DMS114 treated with DMSO at 0.1 percent for 48 hours (cell line): ENCODE measurements around the gene OSBPL3.

ENCODE experiments used
- DNase-seq: peaks from one replicate; lab custom pipeline; 2025; ENCODE audit not compliant: unreplicated experiment; lab: John Stamatoyannopoulos, UW

The OSBPL3 gene

GRCh38 chr7:24769014-24769830, 210.8 kb downstream of the OSBPL3 start:
- DNase-seq, result no peak

- no peak for DNase-seq
These were observed 212.0 kb downstream of the OSBPL3 start for GRCh38 chr7:24767878-24768569.

GRCh38 chr7:24764972-24765744, 214.8 kb downstream of the OSBPL3 start:
- DNase-seq, result no peak

- DNase-seq, result no peak
These were observed 216.0 kb downstream of the OSBPL3 start for GRCh38 chr7:24764011-24764410.

- DNase-seq, result no peak
These were observed 216.6 kb downstream of the OSBPL3 start for GRCh38 chr7:24763303-24763901.

GRCh38 chr7:24762771-24763170, 217.2 kb downstream of the OSBPL3 start:
- DNase-seq, result no peak

- no peak for DNase-seq
These were observed 219.0 kb downstream of the OSBPL3 start for GRCh38 chr7:24760968-24761367.

GRCh38 chr7:24757353-24758275, 222.4 kb downstream of the OSBPL3 start, which contains the start of gene GSDME:
GSDME (minus strand) TSS chr7:24757464; CDS start chr7:24749774, 7,690 bp downstream.
- no peak for DNase-seq

- DNase-seq, result peak; percentile 53
These were observed 223.2 kb downstream of the OSBPL3 start for GRCh38 chr7:24756545-24757352.

GRCh38 chr7:24755541-24756407, 224.2 kb downstream of the OSBPL3 start:
- DNase-seq, result no peak

GRCh38 chr7:24754906-24755506, 225.0 kb downstream of the OSBPL3 start:
- DNase-seq, result no peak

GRCh38 chr7:24752073-24752800, 227.7 kb downstream of the OSBPL3 start:
- DNase-seq, result no peak

- DNase-seq, result no peak
These were observed 228.5 kb downstream of the OSBPL3 start for GRCh38 chr7:24751484-24751883.

GRCh38 chr7:24750441-24751055, 229.4 kb downstream of the OSBPL3 start:
- DNase-seq, result no peak

GRCh38 chr7:24748521-24748920, 231.5 kb downstream of the OSBPL3 start:
- no peak for DNase-seq
